Tibial artery (tissue), 4 donors: ENCODE measurements around the gene SGCA.

Experiments used
- DNase-seq, 2 donors: peaks; one replicate each; pipeline ENCODE4 v3.0.0-alpha.2; 2019
- H3K27ac ChIP-seq, 2 donors: fragments of 200-600 bp; sonication (generic) in 1 of 2; 1 replicate in 1 of 2; 2 replicates in 1 of 2; pipeline ENCODE4 v1.5.1; 2018 to 2019; ENCODE audit warnings: mild to moderate bottlenecking in 1 of 2
- H3K27me3 ChIP-seq, 2 donors: fragments of 200-600 bp; sonication (generic) in 1 of 2; one replicate each; pipeline versions ENCODE4 v1.5.1 to v1.6.0; 2016 to 2019
- H3K36me3 ChIP-seq, 3 donors: fragments of 200-600 bp; sonication (generic) in 2 of 3; one replicate each; pipeline ENCODE4 v1.5.1; 2016 to 2019; ENCODE audit warnings: mild to moderate bottlenecking in 2 of 3
- H3K4me1 ChIP-seq, 4 donors: fragments of 200-600 bp; sonication (generic) in 2 of 4; 1 replicate in 3 of 4; 2 replicates in 1 of 4; pipeline ENCODE4 v1.5.1; 2016 to 2019
- H3K4me3 ChIP-seq, 2 donors: fragments of 200-600 bp; sonication (generic) in 1 of 2; 1 replicate in 1 of 2; 2 replicates in 1 of 2; pipeline ENCODE4 v1.5.1; 2018 to 2019; ENCODE audit warnings: mild to moderate bottlenecking in 2 of 2
- H3K9me3 ChIP-seq, 3 donors: fragments of 200-600 bp; sonication (generic) in 1 of 3; one replicate each; pipeline ENCODE4 v1.5.1; 2016 to 2019
- intact Hi-C: fragments of 100-400 bp; cut with DNase I; formaldehyde crosslinking; loops from one replicate; pipeline ENCODE4 v1.15.0; 2023; ENCODE audit warnings: low total_unique reads
- TF ChIP-seq, protein P1 (sequence below), 2 experiments: fragments of 200-600 bp in 1 of 2; fragments of 450-650 bp in 1 of 2; IDR thresholded peaks; one replicate each; pipeline ENCODE4 v1.5.1; 2017 to 2019; ENCODE audit warnings: antibody characterized with exemption in 2 of 2, mild to moderate bottlenecking in 1 of 2, moderate library complexity in 1 of 2

The SGCA gene

DNA sequence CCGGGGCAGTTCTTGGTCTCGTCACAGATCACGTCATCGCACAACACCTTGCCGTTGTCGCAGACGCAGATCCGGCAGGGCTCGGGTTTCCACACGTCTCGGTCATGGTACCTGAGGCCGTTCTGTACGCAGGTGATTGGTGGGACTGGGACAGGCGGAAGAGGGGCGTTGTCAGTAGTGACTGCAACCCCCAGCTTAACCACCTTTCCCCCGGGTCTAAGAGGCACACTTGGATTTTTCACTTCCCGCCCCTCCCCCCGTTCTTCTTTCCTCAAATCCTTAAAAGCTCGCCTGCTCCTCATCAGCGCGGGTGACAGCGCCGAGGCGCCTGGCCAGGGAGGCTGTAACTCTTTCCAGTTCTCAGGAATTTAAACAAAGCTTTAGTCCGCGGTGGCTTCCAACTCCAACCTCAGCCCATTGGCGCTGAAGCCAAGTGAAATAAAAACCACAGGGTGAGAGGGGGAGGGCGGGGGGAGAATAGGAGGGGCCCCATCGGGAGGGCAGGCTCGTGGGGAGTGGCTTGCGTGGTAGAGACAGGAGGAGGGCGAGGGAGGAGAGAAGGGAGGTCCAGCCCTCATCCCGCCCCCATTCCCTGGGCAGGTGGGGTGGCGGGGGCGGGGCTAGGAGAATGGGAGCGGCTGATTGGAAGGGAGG is 34.1 kb downstream of the SGCA start:
- Histone ChIP-seq H3K4me1 (peaks cover 0 to 79% (median 52%) of the 10 kb centered on the region in 4 donors), H3K9me3 (no peaks in the 10 kb centered on the region), H3K36me3 (peaks cover 43 to 47% (median 44%) of the 10 kb centered on the region in 3 donors), H3K27me3 (no peaks in the 10 kb centered on the region), H3K27ac (peak overlapping the region; percentile 98 to 99), H3K4me3 (peak overlapping the region; percentile 67 to 89)
- DNase-seq = peak; percentile 95 to 99
- TF ChIP-seq, protein P1, sequence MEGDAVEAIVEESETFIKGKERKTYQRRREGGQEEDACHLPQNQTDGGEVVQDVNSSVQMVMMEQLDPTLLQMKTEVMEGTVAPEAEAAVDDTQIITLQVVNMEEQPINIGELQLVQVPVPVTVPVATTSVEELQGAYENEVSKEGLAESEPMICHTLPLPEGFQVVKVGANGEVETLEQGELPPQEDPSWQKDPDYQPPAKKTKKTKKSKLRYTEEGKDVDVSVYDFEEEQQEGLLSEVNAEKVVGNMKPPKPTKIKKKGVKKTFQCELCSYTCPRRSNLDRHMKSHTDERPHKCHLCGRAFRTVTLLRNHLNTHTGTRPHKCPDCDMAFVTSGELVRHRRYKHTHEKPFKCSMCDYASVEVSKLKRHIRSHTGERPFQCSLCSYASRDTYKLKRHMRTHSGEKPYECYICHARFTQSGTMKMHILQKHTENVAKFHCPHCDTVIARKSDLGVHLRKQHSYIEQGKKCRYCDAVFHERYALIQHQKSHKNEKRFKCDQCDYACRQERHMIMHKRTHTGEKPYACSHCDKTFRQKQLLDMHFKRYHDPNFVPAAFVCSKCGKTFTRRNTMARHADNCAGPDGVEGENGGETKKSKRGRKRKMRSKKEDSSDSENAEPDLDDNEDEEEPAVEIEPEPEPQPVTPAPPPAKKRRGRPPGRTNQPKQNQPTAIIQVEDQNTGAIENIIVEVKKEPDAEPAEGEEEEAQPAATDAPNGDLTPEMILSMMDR (IDR thresholded peaks at IDR 0.05) = no peak
- intact Hi-C loops = loop anchor here (1.0 to 5.0 kb wide), 2 partner anchors 73 to 103 kb away; partner anchors contain the start of gene PDK2

DNA sequence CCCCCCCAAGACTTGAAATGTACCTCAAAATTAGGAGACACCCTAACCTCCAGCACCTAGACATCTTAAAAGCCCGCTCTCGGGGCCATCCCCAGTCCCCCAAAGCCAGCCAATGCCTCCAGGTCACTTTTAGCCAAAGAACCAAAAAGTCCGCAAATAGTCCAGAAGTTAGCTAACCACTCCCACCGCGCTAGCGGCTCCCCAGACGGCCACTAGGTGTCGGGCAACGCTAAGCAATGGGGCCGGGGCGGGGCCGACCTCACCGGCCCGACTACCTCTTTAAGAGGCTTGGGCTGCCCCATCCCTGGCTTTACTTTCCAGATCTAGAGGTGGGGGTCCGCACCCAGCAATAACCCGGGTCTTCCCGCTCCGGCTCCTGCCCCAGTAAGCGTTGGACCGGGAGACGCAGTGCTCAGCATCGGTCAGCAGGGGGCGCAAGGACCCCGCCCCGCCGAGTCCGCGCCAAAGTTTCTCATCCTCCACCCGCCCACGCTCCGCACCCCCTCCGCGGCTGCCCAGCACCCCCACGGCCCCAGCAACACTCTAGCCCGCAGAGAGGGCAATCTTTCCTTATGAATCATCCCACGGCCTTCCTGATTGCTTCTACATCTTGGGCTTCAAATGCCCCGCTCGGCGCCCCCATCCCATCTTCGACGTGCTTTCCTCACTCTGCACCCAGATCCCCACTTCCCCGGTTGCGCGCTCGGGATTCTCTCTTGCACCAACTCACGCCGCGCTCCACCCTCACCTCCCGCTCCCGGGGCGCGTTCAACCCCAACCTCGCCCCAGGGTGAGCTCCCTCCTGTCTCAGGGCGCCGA is 34.9 kb downstream of the SGCA start:
- TF ChIP-seq, protein P1 (IDR thresholded peaks at IDR 0.05) = peak; percentile 100
- Histone ChIP-seq H3K9me3 (no peaks in the 10 kb centered on the region), H3K27ac (peak overlapping the region; percentile 98 to 99), H3K4me1 (peaks cover 0 to 81% (median 58%) of the 10 kb centered on the region in 4 donors), H3K4me3 (peak overlapping the region; percentile 67 to 89), H3K36me3 (peaks cover 36 to 40% (median 37%) of the 10 kb centered on the region in 3 donors), H3K27me3 (no peaks in the 10 kb centered on the region)
- intact Hi-C loops = loop anchor here (1.0 kb wide), 1 partner anchor 73 kb away; no protein-coding TSS in a partner anchor
- peak; percentile 93 to 96 for DNase-seq

DNA sequence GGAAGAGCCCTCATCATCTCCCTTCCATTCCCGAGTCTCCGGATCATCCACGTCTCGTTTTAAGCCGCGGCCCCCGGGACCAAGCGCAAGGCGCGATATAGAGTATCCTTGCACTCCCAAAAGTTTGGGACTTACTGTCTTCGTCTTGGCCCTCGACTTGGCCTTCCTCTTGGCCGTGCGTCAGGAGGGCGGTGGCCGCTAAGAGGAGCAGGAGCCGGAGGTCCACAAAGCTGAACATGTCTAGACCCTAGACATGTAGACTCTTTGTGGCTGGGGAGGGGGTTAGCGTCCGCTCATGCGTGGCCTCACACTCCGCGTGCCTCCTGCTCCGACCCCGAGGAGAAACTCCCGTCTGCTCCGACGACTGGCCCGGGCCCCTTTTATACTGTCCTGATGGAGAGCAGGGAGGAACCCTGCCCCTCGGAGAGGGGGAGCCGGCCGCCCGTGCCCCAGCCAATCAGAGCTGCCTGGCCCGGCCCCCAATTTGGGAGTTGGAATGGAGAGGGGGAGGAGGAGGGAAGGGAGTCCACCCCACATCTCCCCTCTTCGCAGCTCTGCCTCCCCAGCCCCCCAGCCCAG is 35.6 kb downstream of the SGCA start, which contains the start of gene COL1A1:
Gene COL1A1 (minus strand): TSS at position 356 of the 579 bp plus-strand sequence. CDS start 118 bp downstream, at position 238.
- H3K27me3 ChIP-seq = no peaks in the 10 kb centered on the region
- TF ChIP-seq, protein P1 (IDR thresholded peaks at IDR 0.05) = no peak
- H3K9me3 ChIP-seq = no peaks in the 10 kb centered on the region
- DNase-seq = peak; percentile 83 to 94
- H3K4me3 ChIP-seq = peak within 1 kb of the TSS; percentile 67 to 89
- H3K27ac ChIP-seq = peak within 1 kb of the TSS; percentile 98 to 99
- peaks cover 29 to 33% (median 30%) of the 10 kb centered on the region in 3 donors for H3K36me3 ChIP-seq
- intact Hi-C loops = no loop called here
- peaks cover 0 to 81% (median 57%) of the 10 kb centered on the region in 4 donors for H3K4me1 ChIP-seq

DNA sequence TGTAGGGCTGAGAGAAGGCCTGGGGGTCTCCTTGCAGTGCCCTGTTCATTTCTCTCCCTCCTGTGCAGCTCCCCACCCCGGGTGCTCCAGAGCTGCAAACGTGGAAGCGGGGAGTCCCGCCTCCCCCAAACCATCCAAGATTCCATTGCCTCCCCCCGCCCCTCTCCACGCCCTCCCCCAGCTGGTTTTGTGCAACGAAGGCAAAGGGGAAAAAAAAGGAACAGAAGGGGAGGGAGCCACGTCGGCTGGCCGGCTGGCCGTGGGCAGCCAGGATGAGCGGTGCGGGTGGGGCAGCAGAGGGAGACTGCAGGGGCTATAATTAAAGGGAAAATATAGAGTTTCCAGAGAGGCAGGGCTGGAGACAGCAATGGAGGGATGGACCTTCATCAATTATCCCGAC is 37.3 kb downstream of the SGCA start:
- Histone ChIP-seq H3K9me3 (no peaks in the 10 kb centered on the region), H3K27me3 (no peaks in the 10 kb centered on the region), H3K4me1 (peaks cover 0 to 79% (median 52%) of the 10 kb centered on the region in 4 donors), H3K36me3 (peaks cover 11 to 16% (median 12%) of the 10 kb centered on the region in 3 donors), H3K27ac (peak overlapping the region; percentile 98 to 99), H3K4me3 (no peak overlapping the region)
- TF ChIP-seq, protein P1 (IDR thresholded peaks at IDR 0.05) = no peak
- DNase-seq = peak in 1 of 2 donors; percentile 27
- intact Hi-C loops = loop anchor here (2.0 kb wide), 1 partner anchor 94 kb away; no protein-coding TSS in a partner anchor
